Measurements from ENCODE around the gene PSTK. TPM values are rescaled to one million over a fixed set of nuclear protein-coding genes. Genes with fewer than 3 reads are reported as not detected.

Gene PSTK
- total and polyA plus RNA-seq, 10 of the 15 experiments (the other 5 are each of a cell fraction or from before 2014, with no cell fraction given): 1.8 to 7.1 (median 3.4) TPM

- Histone ChIP-seq H3K36me3 (ENCODE audit: control insufficient read depth in 2 of 2, insufficient read depth in 2 of 2, low read length in 1 of 2) (0 out of 4 replicates have a peak, but pooled peaks cover 0 to 4% of the 10 kb centered on the region in 2 experiments), H3K27ac (ENCODE audit: control insufficient read depth, insufficient read depth) (no peak overlapping the region), H3K79me2 (ENCODE audit: control insufficient read depth, insufficient read depth, low read length) (no peaks in the 10 kb centered on the region), H2AFZ (ENCODE audit: control insufficient read depth, low read depth, low read length) (no peak overlapping the region), H3K4me1 (ENCODE audit: control insufficient read depth, insufficient read depth, low read length) (peaks cover 5% of the 10 kb centered on the region), H4K20me1 (ENCODE audit: control insufficient read depth, insufficient read depth) (no peaks in the 10 kb centered on the region), H3K9ac (ENCODE audit: control insufficient read depth, insufficient read depth, low read length) (no peak overlapping the region), H3K27me3 (replicated peaks in 1 of 2; ENCODE audit: control insufficient read depth in 2 of 2, insufficient read depth in 2 of 2, low read length in 1 of 2) (no peaks in the 10 kb centered on the region), H3K4me3 (no peak overlapping the region), H3K4me2 (ENCODE audit: control insufficient read depth, insufficient read depth) (no peak overlapping the region), H3K9me3 (replicated peaks; ENCODE audit: control insufficient read depth, insufficient read depth, low read length) (no peaks in the 10 kb centered on the region)
- no peak for TF ChIP-seq CEBPZ (IDR thresholded peaks at IDR 0.05; ENCODE audit: low read depth, low read length)
- no peak for TF ChIP-seq SUPT20H (IDR thresholded peaks at IDR 0.05; ENCODE audit: borderline replicate concordance, control insufficient read depth, low read depth, low read length)
- TF ChIP-seq HDAC6 (IDR thresholded peaks at IDR 0.05; ENCODE audit: unreplicated experiment): no peak
- TF ChIP-seq USF2 (IDR thresholded peaks at IDR 0.05; ENCODE audit: borderline replicate concordance, low read depth, low read length): no peak
- TF ChIP-seq DPF2 (IDR thresholded peaks at IDR 0.05): no peak
- TF ChIP-seq KAT2A (conservative IDR thresholded peaks at IDR 0.05; ENCODE audit: control insufficient read depth, low read depth, low read length): no peak
- TF ChIP-seq RAD21 (IDR thresholded peaks at IDR 0.05; ENCODE audit: insufficient read depth, low read depth, low read length): no peak
- TF ChIP-seq ZNF592 (IDR thresholded peaks at IDR 0.05): no peak
- TF ChIP-seq POLR2A (IDR thresholded peaks at IDR 0.05; ENCODE audit: low read depth, low read length): no peak
- no peak for TF ChIP-seq POLR2AphosphoS5 (IDR thresholded peaks at IDR 0.05; ENCODE audit: low read length)
- TF ChIP-seq POLR2AphosphoS2 (IDR thresholded peaks at IDR 0.05; ENCODE audit: low read depth, low read length): no peak
- no peak for TF ChIP-seq NFYA (IDR thresholded peaks at IDR 0.05; ENCODE audit: borderline replicate concordance, low read depth, low read length)
- POLR2A ChIA-PET: no interaction called here
- SMC1A ChIA-PET (ENCODE audit: uncharacterized antibody, unreplicated experiment): interaction anchor here (0.7 to 1.7 kb wide), 4 partner anchors 9 to 89 kb away, joined by 3 to 6 read pairs (median 4); no protein-coding TSS in a partner anchor
- DNase-seq (ENCODE audit: low read depth, low spot score): no peak
- intact Hi-C loops (cut with micrococcal nuclease; ENCODE audit: unreplicated experiment): no loop called here
- CTCF ChIA-PET: interaction anchor here (1.1 to 2.5 kb wide), 3 partner anchors 8 to 13 kb away, joined by 3 to 22 read pairs (median 7); no protein-coding TSS in a partner anchor
- no TSS peak for BruUV-seq (replicated peaks)
- FAIRE-seq: no peak
- RAD21 ChIA-PET (ENCODE audit: unreplicated experiment): no interaction called here
- in situ Hi-C loops (cut with MboI): no loop called here
- no peak for ATAC-seq
Observed at GRCh38 chr10:123034332-123034731, 54.1 kb downstream of the PSTK start.

Measured in GM12878 (cell line).